ENCODE data around the gene MRPS6.

Gene MRPS6

GRCh38 chr21:34158866-34159835 is 85.8 kb downstream of the MRPS6 start:
- no peak overlapping the region for H3K27ac ChIP-seq
- TF ChIP-seq CTCF (conservative IDR thresholded peaks at IDR 0.05), result no peak

- no peak overlapping the region for H3K27ac ChIP-seq
- TF ChIP-seq CTCF (conservative IDR thresholded peaks at IDR 0.05), result no peak
Measured at GRCh38 chr21:34166468-34166867, 93.1 kb downstream of the MRPS6 start.

DNA sequence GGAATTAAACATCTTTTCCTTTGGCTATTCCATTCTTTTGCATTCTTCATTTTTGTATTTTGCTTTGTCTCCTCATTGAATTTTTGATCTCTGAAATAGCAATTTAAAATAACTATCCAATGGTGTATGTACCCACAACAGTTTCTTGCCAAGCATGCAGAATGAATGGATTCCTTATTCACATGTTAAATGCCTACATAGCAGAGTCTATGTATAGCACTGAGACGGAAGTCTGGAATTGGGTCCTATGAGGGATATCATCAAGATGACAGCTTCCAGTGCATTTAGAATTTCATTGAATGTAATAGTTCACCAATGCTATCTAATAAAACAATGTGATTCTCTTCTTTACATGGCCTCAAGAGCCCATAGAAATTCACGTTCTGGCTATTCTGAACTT is 97.5 kb downstream of the MRPS6 start:
- TF ChIP-seq CTCF (conservative IDR thresholded peaks at IDR 0.05), result no peak
- H3K27ac ChIP-seq, result no peak overlapping the region

- H3K27ac ChIP-seq, result no peak overlapping the region
- TF ChIP-seq CTCF (conservative IDR thresholded peaks at IDR 0.05), result no peak
Measured at GRCh38 chr21:34174470-34174869, 101.1 kb downstream of the MRPS6 start.

DNA sequence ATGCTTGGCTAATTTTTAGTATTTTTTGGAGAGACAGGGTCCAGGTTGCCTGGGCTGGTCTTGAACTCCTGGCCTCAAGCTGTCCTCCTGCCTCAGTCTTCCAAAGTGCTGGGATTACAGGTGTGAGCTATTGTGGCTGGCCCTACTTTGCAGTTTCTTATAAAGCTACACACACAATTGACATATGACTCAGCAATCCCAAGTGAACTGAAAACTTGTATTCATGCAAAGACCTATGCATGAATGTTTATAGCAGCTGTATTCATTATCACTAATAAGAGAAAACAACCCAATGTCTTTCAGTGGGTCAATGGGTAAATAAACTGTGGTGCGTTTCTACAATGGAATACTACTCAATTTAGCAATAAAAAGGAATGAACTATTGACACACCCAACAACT is 103.1 kb downstream of the MRPS6 start:
- no peak overlapping the region for H3K27ac ChIP-seq

GRCh38 chr21:34177919-34178567 is 104.7 kb downstream of the MRPS6 start:
- TF ChIP-seq CTCF (conservative IDR thresholded peaks at IDR 0.05), result no peak
- no peak overlapping the region for H3K27ac ChIP-seq

More for the DNA sequence above, 103.1 kb downstream of the MRPS6 start:
- TF ChIP-seq CTCF (conservative IDR thresholded peaks at IDR 0.05), result no peak

DNA sequence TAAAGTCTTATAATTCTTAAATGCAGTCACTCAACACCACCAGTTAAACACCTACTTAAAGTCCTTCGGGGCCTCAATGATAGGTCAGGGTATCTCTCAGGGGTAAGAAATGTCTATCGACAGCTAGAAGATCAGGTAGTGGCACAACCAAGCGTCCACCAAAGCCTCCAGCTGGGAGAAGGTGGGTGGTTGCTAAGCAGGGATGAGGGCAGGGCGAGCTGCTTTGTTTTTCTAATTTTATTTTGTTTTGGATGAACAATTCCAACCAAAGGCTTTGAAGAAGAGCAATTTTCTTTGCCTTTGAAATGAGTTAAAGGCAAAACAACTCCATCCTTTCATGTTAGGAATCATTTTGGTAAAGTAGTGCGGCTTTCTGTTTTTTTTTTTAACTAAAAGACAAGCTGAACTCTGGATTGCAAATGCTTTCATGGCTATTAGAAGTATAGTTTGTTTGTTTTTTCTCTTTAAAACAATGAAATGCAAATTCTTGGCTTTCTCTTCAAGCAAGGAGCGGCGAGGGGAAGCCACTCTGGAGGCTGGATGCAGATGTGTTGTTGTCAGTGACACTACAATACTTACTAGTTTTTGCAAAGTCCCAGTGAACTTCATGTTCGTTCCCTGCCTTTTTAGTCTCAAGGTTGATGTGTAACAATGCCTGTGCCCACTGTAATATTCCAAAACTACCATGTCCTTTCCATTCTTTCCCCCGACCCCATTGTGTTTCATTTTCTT is 106.0 kb downstream of the MRPS6 start:
- no peak overlapping the region for H3K27ac ChIP-seq
- no peak for TF ChIP-seq CTCF (conservative IDR thresholded peaks at IDR 0.05)

Measured in VCaP (cell line).